Neural progenitor cell (in vitro differentiated cells): Measurements from ENCODE around the gene NOX3.

Experiments
- EZH2 ChIP-seq: fragments of 200-600 bp; sonication (generic); IDR thresholded peaks from 2 replicates; pipeline ENCODE4 v1.6.1; 2017; ENCODE audit warnings: antibody characterized with exemption, mild to moderate bottlenecking, moderate library complexity
- EZH2phosphoT487 ChIP-seq: fragments of 200-600 bp; sonication (generic); IDR thresholded peaks from 2 replicates; pipeline ENCODE4 v1.6.1; 2017; ENCODE audit warnings: antibody characterized with exemption
- TF ChIP-seq, protein P1 (sequence below): fragments of 200-600 bp; sonication (generic); IDR thresholded peaks from 2 replicates; pipeline ENCODE4 v1.5.1; 2017; ENCODE audit warnings: antibody characterized with exemption, mild to moderate bottlenecking

DNA sequence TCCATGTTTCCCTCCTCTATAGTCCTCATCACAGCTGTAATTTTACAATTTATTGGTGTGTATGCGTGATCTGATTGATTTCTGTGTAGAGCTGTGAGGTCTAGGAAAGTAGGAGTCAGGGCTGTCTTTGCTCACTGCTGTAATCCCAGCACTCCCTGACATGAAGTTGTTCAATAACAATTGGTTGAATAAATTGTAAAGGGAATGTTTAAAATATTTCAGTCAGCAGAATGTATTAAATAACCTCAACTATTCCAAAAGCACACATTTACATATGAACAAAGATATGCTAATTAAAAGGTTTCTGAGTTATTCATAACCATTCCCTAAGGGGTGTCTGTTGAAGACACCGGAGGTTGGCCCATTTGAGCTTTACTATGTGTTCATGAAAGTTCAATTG is 31.5 kb downstream of the NOX3 start:
- TF ChIP-seq, protein P1, sequence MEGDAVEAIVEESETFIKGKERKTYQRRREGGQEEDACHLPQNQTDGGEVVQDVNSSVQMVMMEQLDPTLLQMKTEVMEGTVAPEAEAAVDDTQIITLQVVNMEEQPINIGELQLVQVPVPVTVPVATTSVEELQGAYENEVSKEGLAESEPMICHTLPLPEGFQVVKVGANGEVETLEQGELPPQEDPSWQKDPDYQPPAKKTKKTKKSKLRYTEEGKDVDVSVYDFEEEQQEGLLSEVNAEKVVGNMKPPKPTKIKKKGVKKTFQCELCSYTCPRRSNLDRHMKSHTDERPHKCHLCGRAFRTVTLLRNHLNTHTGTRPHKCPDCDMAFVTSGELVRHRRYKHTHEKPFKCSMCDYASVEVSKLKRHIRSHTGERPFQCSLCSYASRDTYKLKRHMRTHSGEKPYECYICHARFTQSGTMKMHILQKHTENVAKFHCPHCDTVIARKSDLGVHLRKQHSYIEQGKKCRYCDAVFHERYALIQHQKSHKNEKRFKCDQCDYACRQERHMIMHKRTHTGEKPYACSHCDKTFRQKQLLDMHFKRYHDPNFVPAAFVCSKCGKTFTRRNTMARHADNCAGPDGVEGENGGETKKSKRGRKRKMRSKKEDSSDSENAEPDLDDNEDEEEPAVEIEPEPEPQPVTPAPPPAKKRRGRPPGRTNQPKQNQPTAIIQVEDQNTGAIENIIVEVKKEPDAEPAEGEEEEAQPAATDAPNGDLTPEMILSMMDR: no peak
- no peak for TF ChIP-seq EZH2
- TF ChIP-seq EZH2phosphoT487: no peak
